Measurements from ENCODE around the gene CTF1.
"Not testable (repeated sequence)": the region's sequence is repeated elsewhere in the genome, so short reads cannot be mapped to it uniquely, and the experiment has no call there.

Gene CTF1

DNA sequence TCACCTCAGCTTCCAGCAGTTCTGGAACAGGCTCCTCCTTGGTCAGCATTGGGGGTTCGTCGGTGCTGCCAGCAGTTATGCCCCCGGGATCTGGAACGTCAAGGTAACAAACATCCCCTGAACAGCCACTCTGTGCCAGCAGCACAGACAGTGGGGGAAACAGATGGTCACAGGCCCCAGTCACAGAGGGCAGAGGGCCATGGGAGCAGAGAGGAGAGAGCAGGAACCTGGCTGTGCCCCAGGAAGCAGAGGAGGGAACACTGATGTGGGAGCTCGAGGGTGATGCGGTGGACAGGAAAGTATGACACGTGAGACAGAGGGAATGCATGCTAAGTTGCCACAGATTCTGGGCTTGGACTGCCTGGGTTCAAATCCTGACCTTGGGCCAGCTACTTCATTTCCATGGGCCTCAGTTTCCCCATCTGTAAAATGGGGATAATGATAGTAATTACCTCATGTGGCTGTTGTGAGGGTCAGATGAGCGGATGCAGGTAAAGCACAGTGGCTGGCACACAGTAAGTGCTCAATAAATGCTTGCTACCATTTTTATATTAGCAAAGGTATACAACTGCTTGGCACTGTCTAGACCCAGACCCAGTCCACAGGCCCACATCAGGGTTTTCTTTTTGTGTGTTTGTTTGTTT, 7.4 kb upstream of the CTF1 start:
- no peak for DNase-seq

DNA sequence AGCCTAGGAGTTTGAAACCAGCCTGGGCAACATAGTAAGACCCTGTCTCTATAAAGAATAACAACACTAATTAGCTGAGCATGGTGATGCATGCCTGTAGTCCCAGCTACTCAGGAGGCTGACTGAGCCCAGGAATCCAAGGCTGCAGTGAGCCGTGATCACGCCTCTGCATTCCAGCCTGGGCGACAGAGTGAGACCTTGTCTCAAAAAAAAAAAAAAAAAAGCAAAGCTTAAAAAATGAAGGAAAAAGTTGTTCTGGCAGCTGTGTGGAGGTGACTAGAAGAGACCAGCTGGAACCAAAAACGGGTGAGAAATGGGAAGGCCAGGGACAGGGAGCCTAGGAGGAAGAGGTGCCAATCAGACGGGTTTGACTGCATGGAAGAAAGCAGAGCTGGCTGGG, 6.7 kb upstream of the CTF1 start:
- no peak for DNase-seq

DNA sequence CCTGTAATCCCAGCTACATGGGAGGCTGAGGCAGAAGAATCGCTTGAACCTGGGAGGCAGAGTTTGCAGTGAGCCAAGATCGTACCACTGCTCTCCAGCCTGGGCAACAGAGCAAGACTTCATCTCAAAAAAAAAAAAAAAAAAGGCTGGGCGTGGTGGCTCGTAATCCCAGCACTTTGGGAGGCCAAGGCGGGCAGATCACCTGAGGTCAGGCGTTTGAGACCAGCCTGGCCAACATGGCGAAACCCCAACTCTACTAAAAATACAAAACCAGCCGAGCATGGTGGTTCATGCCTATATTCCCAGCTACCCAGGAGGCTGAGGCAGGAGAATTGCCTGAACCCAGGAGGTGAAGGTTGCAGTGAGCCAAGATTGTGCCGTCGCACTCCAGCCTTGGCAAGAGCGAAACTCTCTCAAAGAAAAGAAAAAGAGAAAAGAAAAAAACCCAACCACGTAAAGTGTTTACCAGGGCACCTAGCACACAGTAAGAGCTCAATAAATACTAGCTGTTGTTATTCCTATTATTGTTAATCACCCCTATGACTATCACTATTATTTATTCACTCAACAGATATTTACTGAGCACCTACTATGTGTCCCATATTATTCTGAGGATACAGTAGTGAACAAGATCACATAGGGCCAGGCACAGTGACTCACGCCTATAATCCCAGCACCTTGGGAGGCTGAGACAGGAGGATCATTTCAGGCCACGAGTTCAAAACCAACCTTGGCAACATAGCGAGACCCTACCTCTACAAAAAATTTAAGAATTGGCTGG, 5.2 kb upstream of the CTF1 start:
- DNase-seq, result not testable (repeated sequence)

DNA sequence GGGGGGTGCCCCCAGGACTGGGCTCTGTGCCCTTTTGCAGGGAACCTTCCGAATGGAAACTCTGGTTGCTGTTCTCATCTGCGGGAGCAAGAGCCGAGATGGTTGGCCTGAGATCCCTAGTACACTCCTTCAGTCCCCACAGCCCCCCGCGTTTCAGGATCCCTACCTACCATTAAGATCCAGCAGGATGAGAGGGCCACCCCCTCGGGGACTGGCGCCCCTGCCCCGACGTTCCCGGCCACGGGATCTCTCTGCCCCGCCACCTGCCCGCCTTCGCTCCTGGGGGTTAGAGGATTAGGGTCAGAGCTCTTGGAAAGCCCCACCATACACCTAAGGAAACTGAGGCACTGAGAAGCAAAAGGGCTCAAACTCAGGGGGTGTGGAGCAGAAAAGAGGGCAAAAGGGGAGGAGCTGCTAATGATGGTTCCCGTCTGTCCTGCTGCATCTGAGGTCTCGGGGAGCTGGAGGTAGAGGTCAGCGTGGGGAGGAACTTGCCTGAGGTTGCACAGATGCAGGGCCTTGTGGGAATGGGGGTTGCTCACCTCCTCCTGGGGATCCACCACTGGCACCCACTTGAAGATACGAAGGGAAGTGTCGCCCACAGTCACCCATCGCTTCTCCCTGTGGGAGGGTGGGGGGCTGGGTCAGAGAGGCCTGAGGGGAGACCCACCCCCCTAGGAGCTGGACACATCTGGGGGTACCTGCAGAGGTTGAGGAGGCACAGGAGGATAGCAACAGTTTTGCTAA, 3.6 kb upstream of the CTF1 start:
- DNase-seq, result peak in 1 of 6 experiments; percentile 35

DNA sequence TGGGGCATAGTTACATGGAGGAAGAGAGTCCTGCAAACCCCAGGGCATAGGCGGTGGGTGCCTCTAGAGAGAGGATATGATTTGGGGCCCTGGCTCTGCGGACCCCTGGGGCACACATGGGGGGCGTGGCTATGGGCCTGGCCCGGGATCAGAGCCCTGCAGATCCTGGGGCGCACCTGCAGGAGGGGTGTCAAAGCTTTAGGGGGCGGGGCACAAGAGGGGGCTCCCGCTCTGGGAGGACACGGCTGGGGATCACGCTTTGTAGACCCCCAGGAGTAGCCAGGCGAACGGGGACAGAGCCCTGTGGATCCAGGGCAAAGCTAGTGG, 3.0 kb upstream of the CTF1 start:
- peak in 3 of 6 experiments; percentile 9 to 38 (median 35) for DNase-seq

DNA sequence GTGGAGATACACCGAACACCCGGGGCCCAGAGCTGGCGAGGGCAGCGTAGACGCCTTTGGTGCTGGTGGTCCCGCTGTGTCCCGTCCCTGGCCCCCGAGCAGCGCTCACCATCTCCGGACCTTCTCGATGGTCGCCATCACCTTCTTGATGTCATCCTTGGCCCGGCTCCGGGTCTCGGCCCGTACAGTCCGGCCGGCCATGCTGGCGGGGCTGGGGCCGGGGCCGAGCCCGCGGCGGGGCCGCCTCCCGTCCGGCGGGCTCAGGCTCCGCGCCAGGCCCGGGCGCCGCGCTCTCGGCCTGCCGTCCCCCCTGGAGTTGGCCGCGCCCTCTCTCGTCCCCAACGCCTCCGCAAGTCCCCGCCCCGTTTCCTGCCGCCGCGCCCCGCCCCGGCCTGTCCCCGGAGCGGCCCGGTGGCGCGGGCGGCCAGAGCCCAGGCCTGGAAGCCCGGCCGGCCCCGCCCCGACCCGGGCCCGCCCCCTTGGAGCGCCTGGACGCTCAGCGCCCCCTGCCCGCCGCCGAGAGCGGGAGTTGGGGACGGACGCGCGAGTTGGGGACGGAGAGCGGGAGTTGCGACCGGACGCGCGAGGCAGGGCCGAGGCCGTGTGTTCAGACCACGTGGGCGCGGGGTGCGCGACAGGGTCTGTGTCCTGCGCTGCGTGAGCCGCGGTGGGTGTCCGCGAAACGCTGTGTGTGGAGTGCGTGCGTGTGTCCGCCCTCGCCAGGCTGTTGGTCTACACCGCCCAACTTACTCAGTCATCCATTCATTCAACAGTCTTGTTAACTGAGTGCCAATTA, 2.5 kb upstream of the CTF1 start, which contains the start of gene BCL7C:
Gene BCL7C (minus strand): TSS at position 334 of the 796 bp plus-strand sequence. CDS start 133 bp downstream, at position 201.
- DNase-seq, result peak; percentile 31 to 77 (median 58)

DNA sequence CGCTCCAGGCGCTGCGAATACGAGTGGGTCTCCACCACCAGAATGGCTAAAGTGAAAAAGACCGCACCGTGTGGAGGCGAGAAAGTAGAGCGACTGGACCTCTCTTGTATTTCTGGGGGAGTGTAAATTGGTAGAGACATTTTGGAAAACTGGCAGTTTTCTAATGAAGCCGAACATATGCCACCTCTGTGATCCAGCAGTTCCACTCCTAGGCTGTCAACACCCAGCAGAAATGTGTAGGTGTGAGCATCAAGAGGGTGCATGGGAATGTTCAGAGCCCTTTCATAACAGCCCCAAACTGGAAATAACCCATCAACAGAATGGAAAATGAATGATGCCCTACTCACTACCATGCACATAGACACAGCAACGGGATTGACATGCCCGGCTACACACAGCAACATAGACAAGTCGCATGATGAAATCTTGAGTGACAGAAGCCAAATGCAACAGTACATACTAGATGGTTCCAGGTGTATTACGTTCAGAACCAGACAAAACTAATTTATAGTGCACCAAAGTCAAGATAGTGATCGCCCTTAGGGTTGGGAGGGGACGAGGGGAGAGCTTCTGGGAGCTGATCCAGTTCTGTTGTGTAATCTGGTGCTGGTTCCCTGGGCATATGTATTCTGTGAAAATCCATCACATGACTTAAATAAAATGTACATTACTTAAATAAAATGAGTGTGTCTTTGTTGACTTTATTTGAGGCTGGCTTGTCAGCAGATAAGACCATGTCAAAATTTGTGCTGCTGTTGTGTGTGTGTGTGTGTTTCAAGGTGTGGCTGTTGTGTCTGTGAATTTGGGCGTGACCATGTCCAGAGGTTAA, 1.7 kb upstream of the CTF1 start:
- peak in 1 of 6 experiments; percentile 8 for DNase-seq

DNA sequence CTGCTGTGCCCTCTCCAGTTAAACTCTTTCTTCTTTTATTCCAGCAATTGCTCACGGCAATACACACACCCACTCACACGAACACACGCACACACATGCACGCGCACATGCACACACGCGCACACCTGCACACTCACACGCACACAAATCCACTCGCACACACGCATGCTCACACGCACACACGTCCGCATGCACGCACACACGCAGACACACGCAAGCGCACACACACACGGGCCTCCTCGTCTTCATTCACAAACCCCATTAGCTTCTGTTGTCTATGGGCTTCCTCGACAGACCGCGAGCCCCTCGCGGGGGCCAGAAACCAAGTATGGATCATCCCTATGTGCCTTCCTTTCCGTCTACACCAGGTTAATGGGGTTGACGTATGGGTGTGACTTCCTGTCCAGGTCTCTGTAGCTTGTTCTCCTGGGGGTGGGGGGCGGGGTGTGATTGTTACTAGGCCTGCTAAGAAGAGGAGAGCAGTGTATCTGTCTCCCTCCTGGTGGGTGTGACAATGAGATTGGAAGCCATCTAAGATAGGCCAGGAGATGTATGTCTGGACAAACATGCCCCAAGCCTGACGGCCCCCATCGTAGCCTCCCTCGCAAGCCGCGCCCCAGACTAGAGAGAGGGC, 670 bp upstream of the CTF1 start:
- DNase-seq, result peak in 2 of 6 experiments; percentile 13 to 14

DNA sequence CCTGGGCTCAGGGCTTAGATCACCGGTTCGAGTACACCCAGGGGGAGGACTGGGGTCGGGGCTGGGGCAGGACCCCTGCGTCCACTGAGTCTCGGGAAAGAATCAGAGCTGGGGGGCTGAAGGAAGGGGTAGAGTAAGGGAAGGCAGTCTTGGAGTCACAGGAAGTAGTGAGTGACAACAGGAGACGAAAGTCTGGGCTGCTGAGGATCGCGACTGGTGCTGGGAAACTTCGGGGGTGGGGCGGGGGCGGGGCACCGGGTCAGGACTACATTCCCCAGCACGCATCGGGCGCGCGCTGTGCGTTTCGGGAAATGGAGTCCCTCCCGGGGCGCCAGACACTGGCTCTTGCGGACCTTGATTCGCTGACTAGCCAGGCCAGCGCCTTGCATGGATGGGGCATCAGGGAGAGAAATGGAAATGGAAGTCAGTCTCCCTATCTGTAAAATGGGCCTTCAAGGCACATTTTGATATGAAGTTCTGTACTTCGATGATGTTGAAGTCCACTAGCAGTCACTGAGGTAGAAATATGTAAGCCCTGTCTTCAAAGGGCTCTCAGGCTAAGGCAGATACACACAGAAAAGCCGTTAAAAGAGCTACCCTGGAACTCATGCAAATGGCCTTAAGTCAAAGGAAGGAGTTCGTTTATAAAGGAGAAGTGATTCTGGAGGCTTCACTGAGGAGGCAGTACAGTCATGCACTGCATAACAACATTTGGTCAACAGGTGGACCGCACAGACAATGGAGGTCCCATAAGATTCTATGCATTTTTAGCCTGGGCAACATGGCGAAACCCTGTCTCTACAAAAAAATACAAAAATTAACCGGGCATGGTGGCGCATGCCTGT, 697 bp downstream of the CTF1 start:
- DNase-seq, result peak; percentile 44 to 78 (median 72)

DNA sequence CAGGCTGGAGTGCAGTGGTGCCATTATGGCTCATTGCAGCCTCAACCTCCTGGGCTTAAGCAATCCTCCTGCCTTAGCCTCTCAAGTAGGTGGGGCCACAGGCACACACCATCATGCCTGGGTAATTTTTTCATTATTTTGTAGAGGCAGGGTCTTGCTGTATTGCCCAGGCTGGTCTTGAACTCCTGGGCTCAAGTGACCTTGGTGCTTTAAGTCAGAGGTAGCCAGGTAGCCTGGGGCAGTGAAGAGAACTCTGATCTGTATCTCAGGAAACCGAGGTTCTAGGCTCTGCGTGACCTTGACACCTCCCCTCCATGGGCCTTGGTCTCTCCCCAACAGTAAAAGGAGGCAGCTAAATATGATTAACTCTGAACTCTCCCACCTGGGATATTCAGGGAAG, 3.4 kb downstream of the CTF1 start:
- no peak for DNase-seq

DNA sequence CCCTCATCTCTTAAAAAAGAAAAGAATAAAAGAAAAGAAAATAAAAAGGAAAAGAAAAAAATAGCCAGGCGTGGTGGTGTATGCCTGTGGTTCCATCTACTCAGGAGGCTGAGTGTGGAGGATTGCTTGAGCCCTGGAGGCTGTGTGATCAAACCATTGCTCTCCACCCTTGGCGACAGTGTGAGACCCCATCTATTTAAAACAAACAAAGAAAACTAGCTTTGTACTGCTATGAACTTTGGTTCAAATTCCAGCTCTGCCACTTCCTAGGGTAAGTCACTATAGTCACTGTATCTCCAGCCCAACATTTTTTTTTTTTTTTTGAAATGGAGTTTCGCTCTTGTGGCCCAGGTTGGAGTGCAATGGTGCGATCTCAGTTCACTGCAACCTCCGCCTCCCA, 4.2 kb downstream of the CTF1 start:
- no peak for DNase-seq

DNA sequence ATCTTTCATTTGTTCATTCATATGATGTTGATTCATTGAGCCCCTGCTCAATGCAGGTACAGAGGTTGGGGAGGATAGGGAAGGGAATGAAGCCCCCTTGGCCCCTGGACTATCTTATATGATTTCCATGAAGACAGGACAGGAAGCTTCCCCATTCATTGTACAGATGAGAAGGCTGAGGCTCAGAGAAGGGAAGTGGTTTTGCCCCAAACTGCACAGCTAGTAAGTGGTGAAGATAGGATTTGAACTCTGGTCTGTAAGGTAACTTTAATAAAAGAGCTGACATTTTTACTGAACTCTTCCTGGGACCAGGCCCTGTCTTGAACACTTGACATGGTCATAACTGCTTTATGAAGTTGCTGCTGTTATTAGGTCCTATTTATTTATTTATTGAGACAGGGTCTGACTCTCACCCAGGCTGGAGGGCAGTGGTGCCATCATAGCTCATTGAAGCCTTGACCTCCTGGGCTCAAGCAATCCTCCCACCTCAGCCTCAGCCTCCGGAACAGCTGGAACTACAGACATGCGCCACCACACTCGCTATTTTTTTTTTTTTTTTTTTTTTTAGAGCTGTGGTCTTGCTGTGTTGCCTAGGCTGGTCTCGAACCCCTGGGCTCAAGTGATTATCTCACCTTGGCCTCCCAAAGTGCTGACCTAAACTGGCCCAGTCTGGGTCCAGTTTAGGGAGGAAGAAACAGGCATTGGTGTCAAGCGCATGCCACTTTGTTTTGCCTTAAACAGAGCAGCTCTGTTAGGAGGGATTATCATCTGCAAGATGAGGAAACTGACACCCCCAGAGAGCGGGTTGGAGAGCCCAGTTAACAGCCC, 5.0 kb downstream of the CTF1 start:
- no peak for DNase-seq

DNA sequence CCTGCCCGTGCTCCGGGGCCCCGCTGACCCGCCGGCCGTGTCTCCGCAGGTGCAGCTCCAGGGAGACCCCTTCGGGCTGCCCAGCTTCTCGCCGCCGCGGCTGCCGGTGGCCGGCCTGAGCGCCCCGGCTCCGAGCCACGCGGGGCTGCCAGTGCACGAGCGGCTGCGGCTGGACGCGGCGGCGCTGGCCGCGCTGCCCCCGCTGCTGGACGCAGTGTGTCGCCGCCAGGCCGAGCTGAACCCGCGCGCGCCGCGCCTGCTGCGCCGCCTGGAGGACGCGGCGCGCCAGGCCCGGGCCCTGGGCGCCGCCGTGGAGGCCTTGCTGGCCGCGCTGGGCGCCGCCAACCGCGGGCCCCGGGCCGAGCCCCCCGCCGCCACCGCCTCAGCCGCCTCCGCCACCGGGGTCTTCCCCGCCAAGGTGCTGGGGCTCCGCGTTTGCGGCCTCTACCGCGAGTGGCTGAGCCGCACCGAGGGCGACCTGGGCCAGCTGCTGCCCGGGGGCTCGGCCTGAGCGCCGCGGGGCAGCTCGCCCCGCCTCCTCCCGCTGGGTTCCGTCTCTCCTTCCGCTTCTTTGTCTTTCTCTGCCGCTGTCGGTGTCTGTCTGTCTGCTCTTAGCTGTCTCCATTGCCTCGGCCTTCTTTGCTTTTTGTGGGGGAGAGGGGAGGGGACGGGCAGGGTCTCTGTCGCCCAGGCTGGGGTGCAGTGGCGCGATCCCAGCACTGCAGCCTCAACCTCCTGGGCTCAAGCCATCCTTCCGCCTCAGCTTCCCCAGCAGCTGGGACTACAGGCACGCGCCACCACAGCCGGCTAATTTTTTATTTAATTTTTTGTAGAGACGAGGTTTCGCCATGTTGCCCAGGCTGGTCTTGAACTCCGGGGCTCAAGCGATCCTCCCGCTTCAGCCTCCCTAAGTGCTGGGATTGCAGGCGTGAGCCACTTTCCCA, 5.9 kb downstream of the CTF1 start:
- peak in 5 of 6 experiments; percentile 54 to 76 (median 61) for DNase-seq

DNA sequence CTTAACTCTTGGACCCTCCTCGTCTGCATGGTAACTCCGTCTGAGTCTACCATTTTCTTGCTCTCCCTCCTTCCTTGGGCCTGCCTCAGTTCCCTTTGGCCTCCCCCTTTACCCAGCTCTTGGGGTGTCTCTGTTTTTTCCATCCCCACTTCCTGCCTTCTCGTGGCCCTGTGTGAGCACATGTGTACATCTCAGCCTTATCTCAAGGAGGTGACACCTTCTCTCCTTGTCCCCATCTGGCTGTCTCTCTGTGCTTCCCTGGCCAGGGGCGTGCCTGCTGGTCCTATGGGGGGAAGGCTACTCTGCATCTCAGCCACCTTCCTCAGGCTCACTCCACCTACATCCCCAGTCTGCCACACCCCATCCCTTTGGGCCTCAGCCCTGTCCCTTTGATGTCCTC, 6.6 kb downstream of the CTF1 start:
- DNase-seq, result peak in 3 of 6 experiments; percentile 19 to 55 (median 23)

DNA sequence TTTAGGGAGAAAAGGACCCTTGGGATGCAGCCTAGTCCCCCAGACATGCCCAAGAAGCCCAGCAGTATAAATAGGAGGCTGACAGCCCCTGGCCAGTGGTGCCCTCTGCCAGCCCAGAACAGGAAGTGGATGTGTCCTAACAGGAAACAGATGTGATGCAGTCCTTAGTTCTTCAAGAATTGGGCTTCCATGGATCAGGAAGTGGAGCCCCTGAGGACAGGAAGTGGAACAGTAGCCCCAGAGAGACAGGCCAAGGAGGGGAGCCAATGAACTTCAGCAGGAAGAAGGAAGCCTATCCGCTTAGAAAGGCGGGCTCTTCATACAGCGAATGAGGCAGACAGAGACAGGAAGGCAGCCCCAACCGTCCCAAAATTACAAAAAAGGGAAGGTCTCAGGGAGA, 7.2 kb downstream of the CTF1 start:
- peak in 2 of 6 experiments; percentile 5 to 17 for DNase-seq

DNA sequence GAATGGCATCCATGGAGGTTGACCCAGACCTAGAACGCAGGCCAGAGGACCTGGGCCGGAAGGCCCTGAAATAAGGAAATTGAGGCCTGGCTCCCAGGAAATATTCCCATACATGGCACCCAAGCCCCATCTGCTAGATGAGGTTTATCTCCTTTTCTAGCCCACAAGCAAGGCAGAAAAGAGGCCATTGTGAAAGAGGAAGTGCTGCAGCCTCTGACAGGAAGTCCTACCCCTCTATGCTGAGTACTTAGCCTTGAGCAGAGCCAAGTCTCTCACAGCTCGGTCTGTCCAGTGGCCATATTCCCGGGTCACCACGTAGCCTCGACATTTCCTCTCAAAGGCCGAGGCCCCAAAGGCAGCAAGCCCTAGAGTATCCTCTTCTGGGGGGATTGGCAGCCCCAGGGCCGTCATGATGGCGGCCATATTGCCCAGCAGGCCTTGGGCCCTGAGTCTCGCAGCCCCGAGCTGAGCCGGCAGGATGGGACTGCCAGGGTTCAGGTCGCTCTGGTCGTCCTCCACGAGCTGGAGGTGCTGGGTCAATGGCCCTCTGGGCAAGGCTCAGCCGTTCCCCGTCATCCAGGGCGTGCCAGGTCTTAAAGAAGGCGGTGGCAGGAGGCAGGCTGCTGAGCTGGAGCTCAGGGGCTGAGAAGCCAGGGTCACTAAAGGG, 7.8 kb downstream of the CTF1 start:
- DNase-seq, result no peak

DNA sequence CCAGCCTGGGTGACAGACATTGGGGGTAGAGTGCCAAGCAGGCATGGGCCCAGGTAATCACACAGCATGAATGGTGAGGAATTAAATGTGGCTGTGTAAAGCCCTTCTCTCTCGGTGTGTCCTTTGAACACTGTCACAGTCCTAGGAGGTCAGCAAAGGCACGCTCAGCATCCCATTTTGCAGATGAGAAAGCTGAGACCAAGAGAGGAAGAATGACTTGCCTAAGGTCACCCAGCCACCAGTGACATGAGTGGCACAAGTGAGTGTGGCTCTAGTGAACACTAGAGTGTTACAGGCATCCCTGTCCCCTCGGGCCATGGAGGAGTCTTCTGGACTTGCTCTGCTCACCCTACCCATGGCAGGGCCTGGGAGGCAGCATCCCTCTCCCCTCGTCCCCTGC, 10.7 kb downstream of the CTF1 start:
- no peak for DNase-seq
